Type B pancreatic cell (in vitro differentiated cells): ENCODE measurements around the gene PHF10. TPM values are rescaled to one million over a fixed set of nuclear protein-coding genes. Genes with fewer than 3 reads are reported as not detected.

Experiments used
- DNase-seq: peaks from one replicate; pipeline ENCODE4 v3.0.0; 2021; ENCODE audit warnings: mixed read lengths; ENCODE audit not compliant: unreplicated experiment; ENCODE audit errors: extremely low spot score
- H3K27ac Mint-ChIP-seq: 2 replicates; pipeline ENCODE4 v1.8.0; 2021; ENCODE audit warnings: mild to moderate bottlenecking, mixed read lengths
- H3K27me3 Mint-ChIP-seq: 2 replicates; pipeline ENCODE4 v1.8.0; 2021; ENCODE audit warnings: mixed read lengths
- H3K36me3 Mint-ChIP-seq: 2 replicates; pipeline ENCODE4 v1.8.0; 2021; ENCODE audit warnings: mixed read lengths
- H3K4me1 Mint-ChIP-seq: one replicate; pipeline ENCODE4 v1.8.0; 2021; ENCODE audit warnings: mixed read lengths; ENCODE audit not compliant: unreplicated experiment
- H3K4me3 Mint-ChIP-seq: 2 replicates; pipeline ENCODE4 v1.8.0; 2021; ENCODE audit warnings: mild to moderate bottlenecking, mixed read lengths
- H3K9me3 Mint-ChIP-seq: 2 replicates; pipeline ENCODE4 v1.8.0; 2021; ENCODE audit warnings: mixed read lengths
- CTCF ChIP-seq: fragments of 200-600 bp; sonication (generic); conservative IDR thresholded peaks from 2 replicates; pipeline ENCODE4 v1.5.0; 2021; ENCODE audit warnings: antibody characterized with exemption, mild to moderate bottlenecking
- total RNA-seq: library from RNA; stranded (reverse); gene quantifications from 2 replicates; pipeline ENCODE4 v1.2.1, GENCODE V29; 2021; ENCODE audit warnings: low replicate concordance

Gene PHF10
- total RNA-seq, 1 donor from 2014 or later = 59.9 TPM

GRCh38 chr6:169685860-169686259 is 38.4 kb downstream of the PHF10 start:
- no peak for TF ChIP-seq CTCF
- Mint-ChIP-seq H3K36me3 (peaks cover 75% of the 10 kb centered on the region), H3K4me1 (no peaks in the 10 kb centered on the region), H3K27me3 (no peaks in the 10 kb centered on the region), H3K4me3 (no peak overlapping the region), H3K9me3 (peaks cover 26% of the 10 kb centered on the region), H3K27ac (no peak overlapping the region)
- DNase-seq = no peak

- TF ChIP-seq CTCF = no peak
- Mint-ChIP-seq H3K36me3 (peaks cover 82% of the 10 kb centered on the region), H3K4me1 (no peaks in the 10 kb centered on the region), H3K4me3 (no peak overlapping the region), H3K27ac (no peak overlapping the region), H3K9me3 (peaks cover 21% of the 10 kb centered on the region), H3K27me3 (no peaks in the 10 kb centered on the region)
- DNase-seq = no peak
Observed at GRCh38 chr6:169684056-169684455, 40.2 kb downstream of the PHF10 start.

- peaks cover 7% of the 10 kb centered on the region for H3K4me1 Mint-ChIP-seq
- no peak overlapping the region for H3K27ac Mint-ChIP-seq
- peaks cover 67% of the 10 kb centered on the region for H3K36me3 Mint-ChIP-seq
- H3K4me3 Mint-ChIP-seq = no peak overlapping the region
- TF ChIP-seq CTCF = no peak
- H3K27me3 Mint-ChIP-seq = no peaks in the 10 kb centered on the region
- H3K9me3 Mint-ChIP-seq = peaks cover 7% of the 10 kb centered on the region
- DNase-seq = no peak
Observed at GRCh38 chr6:169678342-169678741, 46.0 kb downstream of the PHF10 start.

- no peak for DNase-seq
- no peak overlapping the region for H3K27ac Mint-ChIP-seq
- no peak for TF ChIP-seq CTCF
- no peak overlapping the region for H3K4me3 Mint-ChIP-seq
- no peaks in the 10 kb centered on the region for H3K27me3 Mint-ChIP-seq
- H3K4me1 Mint-ChIP-seq = peaks cover 7% of the 10 kb centered on the region
- H3K36me3 Mint-ChIP-seq = peaks cover 65% of the 10 kb centered on the region
- peaks cover 4% of the 10 kb centered on the region for H3K9me3 Mint-ChIP-seq
Observed at GRCh38 chr6:169677096-169677495, 47.2 kb downstream of the PHF10 start.

GRCh38 chr6:169675011-169675410 is 49.3 kb downstream of the PHF10 start:
- H3K27me3 Mint-ChIP-seq = no peaks in the 10 kb centered on the region
- H3K36me3 Mint-ChIP-seq = peaks cover 49% of the 10 kb centered on the region
- H3K4me1 Mint-ChIP-seq = peaks cover 7% of the 10 kb centered on the region
- no peak overlapping the region for H3K4me3 Mint-ChIP-seq
- no peak for TF ChIP-seq CTCF
- no peaks in the 10 kb centered on the region for H3K9me3 Mint-ChIP-seq
- no peak for DNase-seq
- H3K27ac Mint-ChIP-seq = no peak overlapping the region

- Mint-ChIP-seq H3K4me1 (no peaks in the 10 kb centered on the region), H3K27ac (no peak overlapping the region), H3K36me3 (peaks cover 26% of the 10 kb centered on the region), H3K4me3 (no peak overlapping the region), H3K27me3 (no peaks in the 10 kb centered on the region), H3K9me3 (no peaks in the 10 kb centered on the region)
- TF ChIP-seq CTCF = no peak
- DNase-seq = no peak
Observed at GRCh38 chr6:169671563-169671962, 52.7 kb downstream of the PHF10 start.
